C4-2B (cell line): Measurements from ENCODE around the gene KIAA0040.

Experiments used
- ZFX ChIP-seq: fragments of 450-650 bp; IDR thresholded peaks from 2 replicates; pipeline ENCODE4 v1.6.1; 2017
- TF ChIP-seq, protein P1 (sequence below): fragments of 450-650 bp; conservative IDR thresholded peaks from 2 replicates; pipeline ENCODE4 v1.5.1; 2017; ENCODE audit warnings: mild to moderate bottlenecking

DNA sequence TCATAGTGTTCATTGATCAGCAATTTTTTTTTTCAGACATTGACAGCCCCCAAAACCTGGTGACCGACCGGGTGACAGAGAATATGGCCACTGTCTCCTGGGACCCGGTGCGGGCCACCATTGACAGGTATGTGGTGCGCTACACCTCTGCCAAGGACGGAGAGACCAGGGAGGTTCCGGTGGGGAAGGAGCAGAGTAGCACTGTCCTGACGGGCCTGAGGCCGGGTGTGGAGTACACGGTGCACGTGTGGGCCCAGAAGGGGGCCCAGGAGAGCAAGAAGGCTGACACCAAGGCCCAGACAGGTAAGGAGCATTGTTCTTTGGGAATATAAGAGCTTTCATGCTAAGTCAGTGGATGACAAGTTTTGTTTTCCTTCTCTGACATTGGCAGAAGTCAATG, 75.7 kb downstream of the KIAA0040 start:
- TF ChIP-seq, protein P1, sequence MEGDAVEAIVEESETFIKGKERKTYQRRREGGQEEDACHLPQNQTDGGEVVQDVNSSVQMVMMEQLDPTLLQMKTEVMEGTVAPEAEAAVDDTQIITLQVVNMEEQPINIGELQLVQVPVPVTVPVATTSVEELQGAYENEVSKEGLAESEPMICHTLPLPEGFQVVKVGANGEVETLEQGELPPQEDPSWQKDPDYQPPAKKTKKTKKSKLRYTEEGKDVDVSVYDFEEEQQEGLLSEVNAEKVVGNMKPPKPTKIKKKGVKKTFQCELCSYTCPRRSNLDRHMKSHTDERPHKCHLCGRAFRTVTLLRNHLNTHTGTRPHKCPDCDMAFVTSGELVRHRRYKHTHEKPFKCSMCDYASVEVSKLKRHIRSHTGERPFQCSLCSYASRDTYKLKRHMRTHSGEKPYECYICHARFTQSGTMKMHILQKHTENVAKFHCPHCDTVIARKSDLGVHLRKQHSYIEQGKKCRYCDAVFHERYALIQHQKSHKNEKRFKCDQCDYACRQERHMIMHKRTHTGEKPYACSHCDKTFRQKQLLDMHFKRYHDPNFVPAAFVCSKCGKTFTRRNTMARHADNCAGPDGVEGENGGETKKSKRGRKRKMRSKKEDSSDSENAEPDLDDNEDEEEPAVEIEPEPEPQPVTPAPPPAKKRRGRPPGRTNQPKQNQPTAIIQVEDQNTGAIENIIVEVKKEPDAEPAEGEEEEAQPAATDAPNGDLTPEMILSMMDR, result no peak
- TF ChIP-seq ZFX, result no peak
